Measurements from ENCODE around the gene TAMM41.
"Not testable (repeated sequence)": the region's sequence is repeated elsewhere in the genome, so short reads cannot be mapped to it uniquely, and the experiment has no call there.

TAMM41 gene

DNA sequence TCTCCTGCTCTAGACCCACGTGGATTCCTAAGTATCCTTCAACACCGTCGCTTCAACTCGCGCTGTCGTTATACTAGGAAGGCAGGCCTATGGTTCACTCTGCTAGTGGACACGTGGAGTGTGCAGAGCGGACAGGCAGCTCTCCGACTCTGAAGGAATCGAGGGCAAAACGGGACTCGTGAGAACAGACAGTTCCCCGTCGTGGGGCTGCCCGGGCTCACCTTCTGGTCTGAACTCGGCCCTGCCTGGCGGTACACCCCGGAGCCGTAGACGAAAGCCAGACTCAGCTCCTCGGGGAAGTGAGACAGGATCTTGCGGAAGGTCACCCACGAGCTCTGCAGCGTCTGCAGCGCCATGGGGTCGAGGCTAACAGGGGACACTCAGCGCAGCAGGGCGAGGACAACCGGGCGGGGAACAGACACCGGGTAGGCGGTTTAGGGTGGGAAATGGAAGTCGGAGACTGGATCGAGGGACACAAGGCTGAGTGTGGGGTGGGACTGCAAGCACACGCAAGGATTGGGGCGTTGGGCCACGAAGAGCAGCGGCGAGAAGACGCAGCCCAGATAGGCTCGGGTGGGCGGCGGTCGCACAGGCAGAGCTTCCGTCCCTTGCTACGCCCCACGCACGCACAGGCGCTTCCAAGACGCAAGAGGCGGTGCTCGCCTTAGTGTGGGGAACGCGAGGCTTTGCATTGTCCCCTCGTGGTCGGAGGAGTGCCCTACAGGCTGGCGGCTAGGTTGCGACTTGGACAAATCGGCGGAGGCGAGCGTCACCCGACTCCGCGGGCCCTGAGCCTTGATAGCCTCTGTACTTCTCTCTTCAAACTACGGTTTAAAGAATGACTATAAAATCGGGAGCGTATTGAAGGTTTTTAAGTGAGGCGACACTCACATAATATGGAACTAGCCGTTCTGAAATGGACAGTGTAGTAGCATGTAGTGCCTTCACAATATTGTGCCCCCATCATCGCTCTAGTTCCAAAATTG, at the start of gene TAMM41:
Gene TAMM41 (minus strand): TSS at position 605 of the 986 bp plus-strand sequence. CDS start 249 bp downstream, at position 356.
- DNase-seq, result peak; percentile 83 to 85

DNA sequence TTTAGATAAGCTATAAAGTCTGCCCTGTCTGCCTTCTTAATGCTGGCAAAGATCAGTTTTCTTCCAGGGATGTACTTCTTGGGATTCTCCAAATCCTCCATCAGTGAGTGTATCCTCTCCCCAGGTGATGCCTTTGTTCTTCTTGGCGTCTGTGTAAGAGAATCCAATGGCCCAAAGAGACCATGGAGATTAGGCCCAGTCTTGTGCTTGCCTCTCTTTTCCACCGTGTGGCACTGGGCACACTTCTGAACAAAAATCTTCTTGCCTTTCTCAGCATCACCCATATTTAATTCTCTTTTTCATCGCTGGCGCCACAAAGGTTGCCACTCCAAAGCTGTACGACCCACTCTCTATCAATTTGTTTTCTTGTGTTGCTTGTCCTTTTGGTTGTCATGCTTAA, 32.2 kb upstream of the TAMM41 start:
- no peak for DNase-seq

- DNase-seq, result not testable (repeated sequence)
Measured at GRCh38 chr3:11874707-11875106, 28.0 kb upstream of the TAMM41 start.

GRCh38 chr3:11863739-11864138, 17.1 kb upstream of the TAMM41 start:
- not testable (repeated sequence) for DNase-seq

GRCh38 chr3:11862584-11862983, 15.9 kb upstream of the TAMM41 start:
- DNase-seq, result not testable (repeated sequence)

DNA sequence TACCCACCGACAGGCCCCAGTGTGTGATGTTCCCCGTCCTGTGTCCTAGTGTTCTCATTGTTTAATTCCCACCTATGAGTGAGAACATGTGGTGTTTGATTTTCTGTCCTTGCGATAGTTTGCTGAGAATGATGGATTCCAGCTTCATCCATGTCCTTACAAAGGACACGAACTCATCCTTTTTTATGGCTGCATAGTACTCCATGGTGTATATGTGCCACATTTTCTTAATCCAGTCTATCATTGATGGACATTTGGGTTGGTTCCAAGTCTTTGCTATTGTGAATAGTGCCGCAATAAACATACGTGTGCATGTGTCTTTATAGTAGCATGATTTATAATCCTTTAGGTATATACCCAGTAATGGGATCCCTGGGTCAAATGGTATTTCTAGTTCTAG, 15.5 kb upstream of the TAMM41 start:
- DNase-seq, result not testable (repeated sequence)

- DNase-seq, result not testable (repeated sequence)
Measured at GRCh38 chr3:11860213-11860612, 13.5 kb upstream of the TAMM41 start.

DNA sequence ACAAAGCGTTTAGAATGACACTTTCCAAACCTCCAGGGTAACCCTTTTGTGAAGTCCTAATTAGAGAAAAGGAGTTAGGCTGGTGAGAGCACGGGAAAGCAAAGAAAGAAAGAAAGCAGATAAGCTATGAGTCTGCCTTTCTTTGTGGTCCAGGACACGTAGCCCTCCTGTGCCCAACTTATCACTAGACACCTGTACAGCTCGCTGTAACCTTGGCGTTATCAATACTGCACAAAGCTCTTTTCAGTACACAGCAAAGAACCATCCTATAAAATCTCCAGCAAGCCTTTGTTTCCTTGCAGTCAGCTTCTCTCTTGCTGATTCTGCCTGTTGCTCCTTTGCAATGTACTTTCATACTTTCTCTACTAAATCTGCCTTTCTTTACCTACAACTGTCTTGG, 6.8 kb upstream of the TAMM41 start:
- DNase-seq, result no peak

GRCh38 chr3:11850003-11850402, 3.3 kb upstream of the TAMM41 start:
- DNase-seq, result no peak

DNA sequence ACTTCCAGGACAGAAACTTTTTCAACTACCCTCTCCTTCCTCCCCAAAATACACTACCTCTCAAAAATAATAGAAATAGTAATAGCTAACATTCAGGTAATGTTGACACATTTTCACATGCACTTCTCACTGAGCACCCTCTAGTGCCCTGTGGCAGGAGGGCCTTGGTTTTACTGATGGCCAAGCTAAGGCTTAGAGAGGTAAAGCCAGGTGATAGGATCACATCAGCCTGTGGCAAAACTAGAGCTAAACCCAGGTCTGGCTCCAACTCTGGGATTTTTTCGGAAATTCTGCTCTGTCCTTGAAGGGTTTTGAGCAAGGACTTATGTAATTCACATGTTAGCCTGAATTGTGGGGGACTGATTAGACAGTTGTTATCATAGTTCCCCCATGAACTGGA, 922 bp upstream of the TAMM41 start:
- no peak for DNase-seq

- DNase-seq, result no peak
Measured at GRCh38 chr3:11845651-11846050, 1.0 kb downstream of the TAMM41 start.

- no peak for DNase-seq
Measured at GRCh38 chr3:11844891-11845290, 1.8 kb downstream of the TAMM41 start.

- no peak for DNase-seq
Measured at GRCh38 chr3:11835028-11835639, 11.6 kb downstream of the TAMM41 start.

- no peak for DNase-seq
Measured at GRCh38 chr3:11832981-11833905, 13.4 kb downstream of the TAMM41 start.

GRCh38 chr3:11829416-11829815, 17.3 kb downstream of the TAMM41 start:
- DNase-seq, result no peak

- DNase-seq, result no peak
Measured at GRCh38 chr3:11826628-11827265, 19.9 kb downstream of the TAMM41 start.

- no peak for DNase-seq
Measured at GRCh38 chr3:11825301-11825700, 21.4 kb downstream of the TAMM41 start.

DNA sequence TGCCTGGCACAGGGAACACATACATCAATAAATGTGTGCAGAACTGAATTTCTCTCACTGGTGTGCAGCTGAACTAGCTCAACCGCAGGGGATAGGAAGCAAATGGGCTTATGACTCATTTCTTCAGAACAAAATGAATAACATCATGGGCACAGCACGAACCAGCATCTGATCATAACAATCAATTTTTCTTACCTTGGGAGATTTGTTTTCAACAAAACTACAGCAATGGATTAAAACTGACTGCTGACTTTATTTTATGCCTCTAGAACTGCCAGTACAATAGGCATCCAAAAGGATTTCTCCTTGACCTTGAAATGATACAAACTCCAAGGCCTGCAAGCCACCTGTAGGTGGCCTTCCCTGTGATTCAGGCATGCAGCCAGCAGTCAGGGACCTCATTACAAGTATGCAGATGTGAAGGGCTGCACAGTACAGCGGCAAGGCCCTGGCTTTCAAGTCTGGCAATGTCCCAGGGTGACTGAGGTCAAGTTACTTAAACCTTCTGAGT, 26.1 kb downstream of the TAMM41 start:
- DNase-seq, result peak; percentile 7 to 13

GRCh38 chr3:11819146-11819689, 27.5 kb downstream of the TAMM41 start:
- DNase-seq, result no peak

GRCh38 chr3:11818033-11818432, 28.7 kb downstream of the TAMM41 start:
- DNase-seq, result no peak

DNA sequence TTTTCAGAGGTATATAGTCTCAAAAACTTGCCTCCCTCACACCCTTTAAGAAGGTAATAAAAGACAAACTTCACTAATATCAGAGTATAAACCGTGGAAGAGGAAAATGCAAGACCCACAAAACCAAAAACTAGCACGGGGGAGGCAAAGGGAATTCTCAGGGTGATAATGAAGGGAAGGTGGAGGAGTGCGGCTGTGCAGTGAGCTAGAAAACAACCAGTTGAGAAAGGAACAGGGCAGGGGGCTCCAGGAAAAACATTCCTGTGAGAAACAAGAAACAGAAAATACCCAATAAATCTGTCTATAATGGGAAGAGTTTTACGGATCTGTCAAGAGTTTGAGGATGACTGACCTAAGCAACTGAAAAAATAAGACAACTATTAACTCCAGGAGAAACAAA, 31.6 kb downstream of the TAMM41 start:
- no peak for DNase-seq

GRCh38 chr3:11814663-11815062, 32.0 kb downstream of the TAMM41 start:
- no peak for DNase-seq
